Hepatocyte (in vitro differentiated cells): ENCODE data around the gene CPNE4.

Experiments
- CTCF ChIP-seq: fragments of 200-600 bp; sonication (generic); IDR thresholded peaks from 2 replicates; pipeline ENCODE4 v1.5.1; 2016; ENCODE audit warnings: antibody characterized with exemption, mild to moderate bottlenecking; ENCODE audit not compliant: poor library complexity
- EZH2 ChIP-seq: fragments of 200-600 bp; sonication (generic); IDR thresholded peaks from 2 replicates; pipeline ENCODE4 v1.6.1; 2016; ENCODE audit warnings: antibody characterized with exemption, mild to moderate bottlenecking, borderline replicate concordance

- TF ChIP-seq CTCF (no peak), EZH2 (no peak)
These were observed 238.1 kb downstream of the CPNE4 start for GRCh38 chr3:131796558-131797198.
